T-helper 2 cell treated with Interferon-gamma antibody and Interleukin-4, amounts not matched to agents 5 μg/mL and 100 μg/mL, for 36 hours (primary cell): ENCODE measurements around the gene CSF3R.
"Not testable (repeated sequence)": the region's sequence is repeated elsewhere in the genome, so short reads cannot be mapped to it uniquely, and the experiment has no call there.

Experiments
- DNase-seq: peaks from one replicate; pipeline ENCODE4 v3.0.0; 2021; ENCODE audit warnings: low spot score
- H3K27ac Mint-ChIP-seq: one replicate; pipeline ENCODE4 v1.8.0; 2021; ENCODE audit warnings: mild to moderate bottlenecking, mixed read lengths
- H3K27me3 Mint-ChIP-seq: one replicate; pipeline ENCODE4 v1.8.0; 2021; ENCODE audit warnings: low read depth, mixed read lengths
- H3K36me3 Mint-ChIP-seq: one replicate; pipeline ENCODE4 v1.8.0; 2021; ENCODE audit warnings: low read depth, mixed read lengths
- H3K4me1 Mint-ChIP-seq: one replicate; pipeline ENCODE4 v1.8.0; 2021; ENCODE audit warnings: low read depth, mixed read lengths
- H3K4me3 Mint-ChIP-seq: one replicate; pipeline ENCODE4 v1.8.0; 2022; ENCODE audit warnings: mild to moderate bottlenecking, moderate library complexity, mixed read lengths
- H3K9me3 Mint-ChIP-seq: one replicate; pipeline ENCODE4 v1.8.0; 2021; ENCODE audit warnings: mixed read lengths

Gene CSF3R

DNA sequence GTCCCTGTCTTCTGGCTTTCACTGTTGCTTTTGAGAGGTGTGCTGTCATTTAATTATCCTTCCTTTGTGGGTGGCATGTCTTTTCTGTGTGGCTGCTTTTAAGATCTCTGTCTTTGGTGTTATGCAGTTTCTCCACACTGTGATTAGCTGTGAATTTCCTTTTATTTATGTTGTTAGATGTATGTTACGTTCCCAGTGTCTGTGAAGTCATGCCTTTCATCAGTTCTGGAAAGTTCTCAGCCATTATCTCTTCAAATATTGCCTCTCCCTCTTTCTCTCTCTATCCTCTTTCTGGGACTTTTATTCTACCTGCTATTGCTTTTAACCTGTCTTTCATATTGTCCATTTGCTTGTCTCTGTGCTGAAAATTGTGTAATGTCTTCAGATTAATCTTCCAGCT lies 21.0 kb upstream of the CSF3R start:
- no peaks in the 10 kb centered on the region for H3K9me3 Mint-ChIP-seq
- H3K27me3 Mint-ChIP-seq, result peaks cover 32% of the 10 kb centered on the region

DNA sequence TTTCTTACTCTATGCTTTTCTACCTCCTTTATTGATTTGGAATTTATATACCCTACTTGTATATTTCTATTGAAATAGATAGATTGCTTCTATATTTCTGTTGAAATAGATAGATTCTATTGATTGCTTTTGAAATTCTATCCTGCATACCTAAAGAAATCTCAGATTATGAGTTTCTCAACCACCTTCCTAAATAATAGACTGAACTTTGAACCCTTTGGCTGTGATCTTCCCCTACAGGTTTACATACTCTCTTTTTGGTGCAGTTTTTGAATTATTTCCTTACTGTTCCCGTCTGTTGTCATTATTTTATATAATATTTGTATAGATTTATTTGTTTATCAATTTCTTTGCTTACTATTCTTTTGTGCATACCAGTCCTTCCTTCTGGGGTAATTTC lies 20.4 kb upstream of the CSF3R start:
- no peak for DNase-seq
- H3K27me3 Mint-ChIP-seq, result peaks cover 35% of the 10 kb centered on the region
- H3K4me1 Mint-ChIP-seq, result no peaks in the 10 kb centered on the region
- H3K9me3 Mint-ChIP-seq, result no peaks in the 10 kb centered on the region
- no peak overlapping the region for H3K4me3 Mint-ChIP-seq
- H3K27ac Mint-ChIP-seq, result no peak overlapping the region
- H3K36me3 Mint-ChIP-seq, result no peaks in the 10 kb centered on the region

More for the DNA sequence above, 21.0 kb upstream of the CSF3R start:
- Mint-ChIP-seq H3K4me3 (no peak overlapping the region), H3K4me1 (no peaks in the 10 kb centered on the region), H3K27ac (no peak overlapping the region), H3K36me3 (no peaks in the 10 kb centered on the region)
- DNase-seq, result no peak

DNA sequence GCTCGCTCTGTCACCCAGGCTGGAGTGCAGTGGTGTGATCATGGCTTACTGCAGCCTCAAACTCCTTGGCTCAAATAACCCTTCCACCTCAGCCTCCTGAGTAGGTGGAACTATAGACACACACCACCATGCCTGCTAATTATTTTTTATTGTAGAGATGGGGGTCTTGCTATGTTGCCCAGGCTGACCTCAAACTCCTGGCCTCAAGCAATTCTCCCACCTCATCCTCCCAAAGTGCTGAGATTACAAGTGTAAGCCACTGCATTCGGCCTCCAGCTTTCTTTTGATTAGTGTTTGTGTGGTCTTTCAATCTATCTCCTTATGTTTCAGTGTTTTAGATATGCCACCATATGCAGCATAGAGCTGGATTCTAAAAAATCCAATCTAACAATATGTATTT lies 19.9 kb upstream of the CSF3R start:
- no peaks in the 10 kb centered on the region for H3K9me3 Mint-ChIP-seq
- H3K4me1 Mint-ChIP-seq, result no peaks in the 10 kb centered on the region
- H3K36me3 Mint-ChIP-seq, result no peaks in the 10 kb centered on the region
- no peak overlapping the region for H3K27ac Mint-ChIP-seq
- peaks cover 36% of the 10 kb centered on the region for H3K27me3 Mint-ChIP-seq
- no peak for DNase-seq
- no peak overlapping the region for H3K4me3 Mint-ChIP-seq

DNA sequence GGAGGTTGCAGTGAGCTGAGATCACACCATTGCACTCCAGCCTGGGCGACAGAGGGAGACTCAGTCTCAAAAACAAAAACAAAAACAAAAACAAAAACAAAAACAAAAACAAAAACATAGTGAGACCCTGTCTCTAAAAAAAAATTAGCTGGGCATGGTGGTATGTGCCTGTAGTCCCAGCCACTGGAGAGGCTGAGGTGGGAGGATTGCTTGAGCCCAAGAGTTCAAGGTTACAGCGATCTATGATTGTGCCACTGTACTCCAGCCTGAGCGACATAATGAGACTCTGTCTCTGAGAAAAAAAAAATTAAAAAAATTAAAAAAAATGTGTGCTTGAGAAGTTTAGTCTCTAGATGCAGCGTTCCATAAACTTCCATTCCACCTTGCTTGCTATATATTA lies 19.2 kb upstream of the CSF3R start:
- not testable (repeated sequence) for H3K4me1 Mint-ChIP-seq, H3K27ac Mint-ChIP-seq, DNase-seq, H3K36me3 Mint-ChIP-seq, H3K4me3 Mint-ChIP-seq, H3K9me3 Mint-ChIP-seq
- peaks cover 36% of the 10 kb centered on the region for H3K27me3 Mint-ChIP-seq

DNA sequence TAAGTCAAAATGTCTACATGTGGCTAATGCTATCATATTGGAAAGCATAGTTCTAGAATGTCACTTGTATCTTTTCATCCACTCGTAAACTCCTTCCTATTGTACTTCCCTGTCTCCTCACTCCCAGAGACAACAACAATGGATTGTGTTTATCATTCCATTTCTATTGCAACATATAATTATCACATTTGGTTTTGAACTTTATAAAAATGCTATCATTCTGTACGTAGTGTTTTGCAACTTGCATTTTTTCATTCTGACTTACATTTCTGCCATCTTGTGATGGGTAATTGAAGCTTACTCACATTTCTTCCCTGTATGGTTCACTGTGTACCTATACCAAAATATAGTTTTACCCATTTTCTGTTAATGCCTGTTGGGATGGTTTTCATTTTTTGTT lies 14.5 kb upstream of the CSF3R start:
- H3K4me1 Mint-ChIP-seq, result no peaks in the 10 kb centered on the region
- H3K4me3 Mint-ChIP-seq, result no peak overlapping the region
- no peaks in the 10 kb centered on the region for H3K36me3 Mint-ChIP-seq
- no peak for DNase-seq
- no peak overlapping the region for H3K27ac Mint-ChIP-seq
- peaks cover 14% of the 10 kb centered on the region for H3K27me3 Mint-ChIP-seq
- no peaks in the 10 kb centered on the region for H3K9me3 Mint-ChIP-seq

DNA sequence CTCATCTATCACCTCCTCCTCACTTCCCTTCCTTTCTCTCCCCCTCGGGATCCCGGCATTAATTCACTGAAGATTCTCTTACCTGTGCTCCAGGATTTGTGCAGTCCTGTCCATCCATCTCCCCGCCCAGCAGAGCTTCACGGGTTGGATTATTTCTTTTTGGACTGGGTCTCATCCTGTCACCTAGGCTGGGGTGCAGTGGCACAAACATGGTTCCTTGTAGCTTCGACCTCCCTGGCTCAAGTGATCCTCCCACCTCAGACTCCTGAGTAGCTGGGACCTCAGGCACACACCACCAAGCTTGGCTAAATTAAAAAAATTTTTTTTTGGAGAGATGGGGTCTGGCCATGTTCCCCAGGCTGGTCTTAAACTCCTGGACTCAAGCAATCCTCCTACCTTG lies 12.3 kb upstream of the CSF3R start:
- Mint-ChIP-seq H3K4me1 (peaks cover 1% of the 10 kb centered on the region), H3K36me3 (no peaks in the 10 kb centered on the region), H3K9me3 (no peaks in the 10 kb centered on the region), H3K27me3 (peaks cover 18% of the 10 kb centered on the region), H3K27ac (no peak overlapping the region), H3K4me3 (no peak overlapping the region)
- no peak for DNase-seq

DNA sequence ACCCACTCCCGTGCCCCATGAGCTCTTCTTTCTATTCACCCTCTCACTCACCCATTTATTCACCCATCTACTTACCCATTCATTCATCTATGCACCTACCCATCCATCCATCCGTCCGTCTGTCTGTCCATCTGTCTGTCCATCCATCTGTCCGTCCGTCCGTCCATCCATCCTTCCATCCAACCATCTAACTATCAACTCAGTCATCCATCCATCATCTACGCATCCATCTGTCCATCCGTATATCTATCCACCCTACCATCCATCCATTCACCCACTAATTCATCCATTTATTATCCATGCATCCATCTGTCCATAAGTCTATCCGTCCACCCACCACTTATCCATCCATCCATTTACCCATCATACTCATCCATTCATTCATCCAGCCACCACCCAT lies 10.8 kb upstream of the CSF3R start:
- H3K27me3 Mint-ChIP-seq, result peaks cover 22% of the 10 kb centered on the region
- no peak overlapping the region for H3K27ac Mint-ChIP-seq
- no peak overlapping the region for H3K4me3 Mint-ChIP-seq
- peaks cover 1% of the 10 kb centered on the region for H3K4me1 Mint-ChIP-seq
- H3K36me3 Mint-ChIP-seq, result no peaks in the 10 kb centered on the region
- H3K9me3 Mint-ChIP-seq, result no peaks in the 10 kb centered on the region
- DNase-seq, result no peak

DNA sequence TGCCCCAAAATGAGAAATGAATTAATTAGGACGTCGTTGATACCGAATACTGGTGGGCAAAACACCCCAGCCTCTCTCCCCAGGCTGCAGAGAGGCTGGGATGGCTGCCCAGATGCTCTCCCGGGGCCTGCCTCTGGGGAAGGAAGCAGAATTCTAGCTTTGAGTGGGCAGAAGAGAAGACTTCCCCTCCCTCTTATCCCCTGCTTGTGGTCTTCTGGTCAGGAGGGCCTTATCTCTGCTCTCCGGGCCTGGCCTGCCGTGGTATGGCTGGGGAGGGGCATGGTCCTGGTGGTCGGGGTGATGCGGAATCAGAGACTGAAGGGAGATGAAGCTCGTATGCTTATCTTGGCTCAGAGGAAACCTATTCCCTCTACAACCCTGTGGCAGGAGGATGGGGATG lies 9.8 kb upstream of the CSF3R start:
- peaks cover 1% of the 10 kb centered on the region for H3K4me1 Mint-ChIP-seq
- no peak overlapping the region for H3K27ac Mint-ChIP-seq
- H3K36me3 Mint-ChIP-seq, result no peaks in the 10 kb centered on the region
- H3K27me3 Mint-ChIP-seq, result peaks cover 16% of the 10 kb centered on the region
- H3K9me3 Mint-ChIP-seq, result no peaks in the 10 kb centered on the region
- no peak overlapping the region for H3K4me3 Mint-ChIP-seq
- DNase-seq, result no peak

DNA sequence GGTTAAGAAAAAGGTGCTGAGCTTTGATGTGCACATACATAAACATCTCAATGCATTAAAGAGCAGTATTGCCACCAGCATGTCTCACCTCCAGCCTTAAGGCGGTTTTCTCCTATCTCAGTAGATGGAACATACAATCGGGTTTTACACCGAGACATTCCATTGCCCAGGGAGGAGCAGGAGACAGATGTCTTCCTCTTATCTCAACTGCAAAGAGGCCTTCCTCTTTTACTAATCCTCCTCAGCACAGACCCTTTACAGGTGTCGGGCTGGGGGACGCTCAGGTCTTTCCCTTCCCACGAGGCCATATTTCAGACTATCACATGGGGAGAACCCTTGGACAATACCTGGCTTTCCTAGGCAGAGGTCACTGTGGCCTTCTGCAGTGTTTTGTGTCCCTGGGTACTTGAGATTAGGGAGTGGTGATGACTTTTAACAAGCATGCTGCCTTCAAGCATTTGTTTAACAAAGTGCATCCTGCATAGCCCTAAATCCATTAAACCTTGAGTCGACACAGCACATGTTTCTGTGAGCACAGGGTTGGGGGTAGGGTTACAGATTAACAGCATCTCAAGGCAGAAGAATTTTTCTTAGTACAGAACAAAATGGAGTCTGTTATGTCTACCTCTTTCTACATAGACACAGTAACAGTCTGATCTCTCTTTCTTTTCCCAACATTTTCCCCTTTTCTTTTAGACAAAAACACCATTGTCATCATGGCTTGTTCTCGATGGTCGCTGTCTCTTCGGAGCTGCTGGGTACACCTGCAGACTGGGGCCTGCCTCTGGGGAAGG lies 6.7 kb upstream of the CSF3R start:
- H3K4me1 Mint-ChIP-seq, H3K27ac Mint-ChIP-seq: not testable (repeated sequence)

DNA sequence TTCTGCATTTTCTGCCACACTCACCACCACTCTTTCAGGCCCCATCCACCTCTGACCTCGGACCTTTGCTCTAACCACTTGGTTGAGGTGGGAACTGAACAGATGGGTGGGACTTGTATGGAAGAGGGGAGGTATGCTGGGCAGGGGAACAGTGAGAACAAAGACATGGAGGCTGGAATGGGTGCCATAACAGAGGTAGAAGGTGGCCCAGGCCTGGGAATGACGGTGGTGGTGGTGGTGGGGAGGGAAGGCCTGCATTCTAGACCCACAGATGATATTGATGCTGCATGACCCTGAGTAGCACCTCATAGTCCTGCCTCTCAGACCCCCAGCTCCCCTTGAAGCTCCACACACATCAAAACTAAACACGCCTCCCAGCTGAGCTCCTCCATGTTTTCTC lies 5.2 kb upstream of the CSF3R start:
- Mint-ChIP-seq H3K4me3 (no peak overlapping the region), H3K27ac (no peak overlapping the region), H3K27me3 (peaks cover 18% of the 10 kb centered on the region), H3K4me1 (peaks cover 1% of the 10 kb centered on the region), H3K36me3 (no peaks in the 10 kb centered on the region), H3K9me3 (no peaks in the 10 kb centered on the region)
- DNase-seq, result no peak

More for the DNA sequence above, 6.7 kb upstream of the CSF3R start:
- not testable (repeated sequence) for H3K36me3 Mint-ChIP-seq, DNase-seq, H3K4me3 Mint-ChIP-seq, H3K9me3 Mint-ChIP-seq
- peaks cover 18% of the 10 kb centered on the region for H3K27me3 Mint-ChIP-seq

DNA sequence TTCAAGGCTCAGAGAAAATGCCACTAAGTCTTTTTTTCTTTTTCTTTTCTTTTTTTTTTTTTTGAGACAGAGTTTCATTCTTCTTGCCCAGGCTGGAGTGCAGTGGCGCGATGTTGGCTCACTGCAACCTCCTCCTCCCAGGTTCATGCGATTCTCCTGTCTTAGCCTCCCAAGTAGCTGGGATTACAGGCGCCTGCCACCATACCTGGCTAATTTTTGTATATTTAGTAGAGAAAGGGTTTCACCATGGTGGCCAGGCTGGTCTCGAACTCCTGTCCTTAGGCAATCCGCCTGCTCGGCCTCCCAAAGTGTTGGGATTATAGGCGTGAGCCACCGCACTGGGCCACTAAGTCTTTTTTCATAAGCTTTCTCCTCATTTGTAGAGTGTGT lies 4.6 kb upstream of the CSF3R start:
- not testable (repeated sequence) for H3K9me3 Mint-ChIP-seq

DNA sequence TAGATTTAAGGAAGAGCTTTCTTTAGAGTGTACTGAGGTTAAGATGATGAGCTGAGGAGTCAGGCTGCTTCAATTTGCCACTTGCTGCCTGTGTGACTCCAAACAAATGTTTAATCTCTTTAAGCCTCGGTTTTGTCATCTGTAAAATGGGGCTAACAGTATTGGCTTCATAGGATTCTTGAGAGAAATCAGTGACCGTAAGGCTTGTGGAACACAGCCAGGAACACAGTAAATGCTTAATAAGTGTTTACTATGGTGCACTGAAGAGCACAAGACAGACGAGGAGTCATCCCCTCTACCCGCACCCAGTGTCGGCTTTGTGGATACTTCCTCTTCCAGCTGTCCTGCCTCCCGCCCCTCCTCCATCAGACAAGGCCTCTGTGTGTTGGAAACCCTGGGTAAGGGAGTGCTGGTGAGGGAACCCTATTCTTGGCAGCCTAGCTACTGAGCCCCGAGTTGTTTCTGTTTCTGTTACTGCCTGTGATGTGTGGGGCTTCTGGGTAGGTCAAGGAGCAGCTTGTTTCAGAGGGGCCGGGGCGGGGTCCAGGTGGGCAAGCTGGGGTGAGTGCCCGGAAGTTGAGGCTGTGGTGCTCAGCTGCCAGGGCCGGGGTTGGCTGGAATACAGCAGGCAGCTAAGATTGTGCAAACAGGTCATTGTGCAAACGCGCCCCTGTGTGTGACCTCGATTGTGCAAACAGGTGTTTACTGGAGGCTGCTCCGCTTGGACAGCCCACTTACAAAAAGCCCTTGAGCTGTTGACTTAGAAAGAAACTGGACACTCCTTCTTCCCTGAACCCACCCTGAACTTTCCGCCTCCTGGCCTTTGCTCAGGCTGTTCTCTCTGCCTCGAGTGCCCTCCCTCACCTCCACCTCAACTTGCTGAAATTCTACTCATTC lies 4.0 kb upstream of the CSF3R start:
- Mint-ChIP-seq H3K27me3 (peaks cover 14% of the 10 kb centered on the region), H3K36me3 (no peaks in the 10 kb centered on the region), H3K9me3 (no peaks in the 10 kb centered on the region), H3K4me3 (no peak overlapping the region), H3K4me1 (peaks cover 8% of the 10 kb centered on the region), H3K27ac (no peak overlapping the region)
- DNase-seq, result no peak

More for the DNA sequence above, 4.6 kb upstream of the CSF3R start:
- H3K4me3 Mint-ChIP-seq, H3K4me1 Mint-ChIP-seq, DNase-seq, H3K36me3 Mint-ChIP-seq, H3K27ac Mint-ChIP-seq: not testable (repeated sequence)
- peaks cover 18% of the 10 kb centered on the region for H3K27me3 Mint-ChIP-seq

DNA sequence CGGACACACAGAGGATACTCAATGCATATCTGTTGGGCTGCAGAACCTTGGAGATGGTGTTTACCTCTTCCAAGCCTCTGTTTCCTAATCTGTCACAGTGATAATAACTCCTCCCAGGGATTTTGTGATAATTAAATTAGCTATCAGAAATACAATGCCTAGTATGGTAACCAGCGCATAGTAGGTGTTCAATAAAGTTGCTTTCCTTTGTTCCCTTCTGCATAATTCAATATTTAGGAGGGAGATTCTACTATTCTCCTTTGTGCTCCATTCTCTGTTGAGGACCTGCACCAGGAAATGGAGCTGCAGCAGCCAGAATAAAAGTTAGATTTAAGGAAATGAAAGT lies 3.4 kb upstream of the CSF3R start:
- peaks cover 9% of the 10 kb centered on the region for H3K4me1 Mint-ChIP-seq
- H3K36me3 Mint-ChIP-seq, result no peaks in the 10 kb centered on the region
- H3K4me3 Mint-ChIP-seq, result no peak overlapping the region
- H3K27ac Mint-ChIP-seq, result no peak overlapping the region
- peaks cover 13% of the 10 kb centered on the region for H3K27me3 Mint-ChIP-seq
- no peak for DNase-seq
- no peaks in the 10 kb centered on the region for H3K9me3 Mint-ChIP-seq

DNA sequence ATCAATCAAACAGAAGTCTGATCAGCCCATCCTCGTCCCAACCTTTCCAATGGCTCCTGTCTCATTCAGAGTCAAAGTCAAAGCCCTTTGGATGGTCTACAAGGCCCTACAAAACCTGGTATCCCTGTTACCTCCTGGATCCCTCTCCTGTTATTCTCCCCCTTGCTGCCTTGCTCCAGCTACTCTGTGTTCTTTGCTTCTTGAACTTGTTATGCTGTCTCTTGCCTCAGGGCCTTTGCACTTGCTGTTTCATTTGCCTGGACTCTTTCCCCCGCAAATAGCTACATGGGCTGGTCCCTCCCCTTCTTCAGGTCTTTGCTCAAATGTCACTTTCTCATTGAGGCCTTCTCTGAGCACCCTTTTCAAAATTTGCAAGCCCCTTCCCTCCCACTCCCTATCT lies 1.4 kb upstream of the CSF3R start:
- Mint-ChIP-seq H3K9me3 (no peaks in the 10 kb centered on the region), H3K36me3 (no peaks in the 10 kb centered on the region), H3K27me3 (peaks cover 9% of the 10 kb centered on the region), H3K4me1 (peaks cover 14% of the 10 kb centered on the region), H3K27ac (no peak overlapping the region), H3K4me3 (no peak overlapping the region)
- no peak for DNase-seq
